ENCODE data around the gene ANK3. TPM values are rescaled to one million over a fixed set of nuclear protein-coding genes. Genes with fewer than 3 reads are reported as not detected.

Gene ANK3
- polyA plus RNA-seq, 1 donor (not counting 4 experiments of a cell fraction or from before 2014, with no cell fraction given), result 8.3 TPM

GRCh38 chr10:60044971-60045370 lies 344.7 kb downstream of the ANK3 start:
- no peaks in the 10 kb centered on the region for H3K27me3 ChIP-seq (ENCODE audit: control insufficient read depth, extremely low read depth, insufficient read depth, low read length)
- no peak overlapping the region for H2AFZ ChIP-seq (ENCODE audit: control insufficient read depth, low read length)
- H3K79me2 ChIP-seq (ENCODE audit: control insufficient read depth, insufficient read depth, low read length), result no peaks in the 10 kb centered on the region
- H3K9me1 ChIP-seq (ENCODE audit: control insufficient read depth, extremely low read depth, insufficient read depth, low read length), result no peaks in the 10 kb centered on the region
- FAIRE-seq (no peak), DNase-seq (ENCODE audit: low read depth, low spot score) (no peak)
- H3K36me3 ChIP-seq (ENCODE audit: control insufficient read depth in 2 of 2, extremely low read depth in 1 of 2, insufficient read depth in 2 of 2, low read length in 2 of 2), result no peaks in the 10 kb centered on the region
- H4K20me1 ChIP-seq (ENCODE audit: control insufficient read depth, extremely low read depth, insufficient read depth, low read length), result no peaks in the 10 kb centered on the region
- no peaks in the 10 kb centered on the region for H3K4me1 ChIP-seq (ENCODE audit: control insufficient read depth, extremely low read depth, insufficient read depth, low read length)
- TF ChIP-seq, protein P1, sequence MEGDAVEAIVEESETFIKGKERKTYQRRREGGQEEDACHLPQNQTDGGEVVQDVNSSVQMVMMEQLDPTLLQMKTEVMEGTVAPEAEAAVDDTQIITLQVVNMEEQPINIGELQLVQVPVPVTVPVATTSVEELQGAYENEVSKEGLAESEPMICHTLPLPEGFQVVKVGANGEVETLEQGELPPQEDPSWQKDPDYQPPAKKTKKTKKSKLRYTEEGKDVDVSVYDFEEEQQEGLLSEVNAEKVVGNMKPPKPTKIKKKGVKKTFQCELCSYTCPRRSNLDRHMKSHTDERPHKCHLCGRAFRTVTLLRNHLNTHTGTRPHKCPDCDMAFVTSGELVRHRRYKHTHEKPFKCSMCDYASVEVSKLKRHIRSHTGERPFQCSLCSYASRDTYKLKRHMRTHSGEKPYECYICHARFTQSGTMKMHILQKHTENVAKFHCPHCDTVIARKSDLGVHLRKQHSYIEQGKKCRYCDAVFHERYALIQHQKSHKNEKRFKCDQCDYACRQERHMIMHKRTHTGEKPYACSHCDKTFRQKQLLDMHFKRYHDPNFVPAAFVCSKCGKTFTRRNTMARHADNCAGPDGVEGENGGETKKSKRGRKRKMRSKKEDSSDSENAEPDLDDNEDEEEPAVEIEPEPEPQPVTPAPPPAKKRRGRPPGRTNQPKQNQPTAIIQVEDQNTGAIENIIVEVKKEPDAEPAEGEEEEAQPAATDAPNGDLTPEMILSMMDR (optimal IDR thresholded peaks at IDR 0.05 in 1 of 3, IDR thresholded peaks at IDR 0.05 in 1 of 3, conservative IDR thresholded peaks at IDR 0.05 in 1 of 3; ENCODE audit: extremely low read depth in 1 of 3, insufficient read depth in 2 of 3, low read length in 3 of 3), result no peak
- TF ChIP-seq EZH2 (IDR thresholded peaks at IDR 0.05; ENCODE audit: low read length), result no peak
- dilution Hi-C loops (cut with MboI; ENCODE audit: extremely low pct_ligation_motif_present, low sequenced_read_pairs), result no loop called here
- H3K27ac ChIP-seq (ENCODE audit: control insufficient read depth, insufficient read depth, low read length), result no peak overlapping the region
- no peak overlapping the region for H3K4me3 ChIP-seq (ENCODE audit: control insufficient read depth in 2 of 3, extremely low read depth in 1 of 3, insufficient read depth in 2 of 3, low read depth in 1 of 3, low read length in 3 of 3)
- H3K9me3 ChIP-seq (ENCODE audit: control insufficient read depth, low read depth, low read length), result no peaks in the 10 kb centered on the region
- no peak overlapping the region for H3K4me2 ChIP-seq (ENCODE audit: control insufficient read depth, extremely low read depth, insufficient read depth, low read depth, low read length)
- H3K9ac ChIP-seq (ENCODE audit: control insufficient read depth, extremely low read depth, insufficient read depth, low read length), result no peak overlapping the region

- Histone ChIP-seq H3K9me1 (ENCODE audit: control insufficient read depth, extremely low read depth, insufficient read depth, low read length) (no peaks in the 10 kb centered on the region), H3K27ac (ENCODE audit: control insufficient read depth, insufficient read depth, low read length) (no peak overlapping the region), H3K9ac (ENCODE audit: control insufficient read depth, extremely low read depth, insufficient read depth, low read length) (no peak overlapping the region), H3K9me3 (ENCODE audit: control insufficient read depth, low read depth, low read length) (no peaks in the 10 kb centered on the region), H2AFZ (ENCODE audit: control insufficient read depth, low read length) (no peak overlapping the region), H3K36me3 (ENCODE audit: control insufficient read depth in 2 of 2, extremely low read depth in 1 of 2, insufficient read depth in 2 of 2, low read length in 2 of 2) (no peaks in the 10 kb centered on the region), H3K4me1 (ENCODE audit: control insufficient read depth, extremely low read depth, insufficient read depth, low read length) (no peaks in the 10 kb centered on the region), H3K4me2 (ENCODE audit: control insufficient read depth, extremely low read depth, insufficient read depth, low read depth, low read length) (no peak overlapping the region), H4K20me1 (ENCODE audit: control insufficient read depth, extremely low read depth, insufficient read depth, low read length) (no peaks in the 10 kb centered on the region), H3K27me3 (ENCODE audit: control insufficient read depth, extremely low read depth, insufficient read depth, low read length) (no peaks in the 10 kb centered on the region), H3K79me2 (ENCODE audit: control insufficient read depth, insufficient read depth, low read length) (no peaks in the 10 kb centered on the region), H3K4me3 (ENCODE audit: control insufficient read depth in 2 of 3, extremely low read depth in 1 of 3, insufficient read depth in 2 of 3, low read depth in 1 of 3, low read length in 3 of 3) (no peak overlapping the region)
- DNase-seq (ENCODE audit: low read depth, low spot score), result no peak
- no peak for TF ChIP-seq EZH2 (IDR thresholded peaks at IDR 0.05; ENCODE audit: low read length)
- TF ChIP-seq, protein P1 (optimal IDR thresholded peaks at IDR 0.05 in 1 of 3, IDR thresholded peaks at IDR 0.05 in 1 of 3, conservative IDR thresholded peaks at IDR 0.05 in 1 of 3; ENCODE audit: extremely low read depth in 1 of 3, insufficient read depth in 2 of 3, low read length in 3 of 3), result no peak
- no peak for FAIRE-seq
- dilution Hi-C loops (cut with MboI; ENCODE audit: extremely low pct_ligation_motif_present, low sequenced_read_pairs), result no loop called here
Observed at GRCh38 chr10:60044242-60044641, 345.4 kb downstream of the ANK3 start.

Data from keratinocyte (primary cell).